Activated CD4-positive, alpha-beta T cell treated with anti-CD3 and anti-CD28 coated beads, Interleukin-2, Interleukin-6, amounts not matched to agents 100 ng/mL and 50 ng/mL, durations not matched to agents 16 hours and 8 hours (primary cell): ENCODE results near the gene RUNX1.

Source experiments
- DNase-seq: peaks from one replicate; pipeline ENCODE4 v3.0.0-alpha.2; 2020

The RUNX1 gene

DNA sequence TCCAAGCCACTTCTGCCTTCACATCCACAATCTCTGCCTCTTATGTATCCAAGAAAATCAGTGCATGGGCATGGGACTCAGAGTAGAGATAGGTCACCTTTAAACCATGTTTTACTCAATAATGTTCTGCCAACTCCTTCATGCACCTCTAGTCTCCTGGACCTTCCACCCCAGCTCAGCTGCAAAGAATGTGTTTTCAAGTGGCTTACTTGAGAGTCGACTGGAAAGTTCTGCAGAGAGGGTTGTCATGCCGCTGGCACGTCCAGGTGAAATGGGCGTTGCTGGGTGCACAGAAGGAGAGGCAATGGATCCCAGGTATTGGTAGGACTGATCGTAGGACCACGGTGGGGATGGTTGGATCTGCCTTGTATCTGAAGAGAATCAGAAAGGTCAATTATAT, 250.0 kb downstream of the RUNX1 start:
- no peak for DNase-seq

DNA sequence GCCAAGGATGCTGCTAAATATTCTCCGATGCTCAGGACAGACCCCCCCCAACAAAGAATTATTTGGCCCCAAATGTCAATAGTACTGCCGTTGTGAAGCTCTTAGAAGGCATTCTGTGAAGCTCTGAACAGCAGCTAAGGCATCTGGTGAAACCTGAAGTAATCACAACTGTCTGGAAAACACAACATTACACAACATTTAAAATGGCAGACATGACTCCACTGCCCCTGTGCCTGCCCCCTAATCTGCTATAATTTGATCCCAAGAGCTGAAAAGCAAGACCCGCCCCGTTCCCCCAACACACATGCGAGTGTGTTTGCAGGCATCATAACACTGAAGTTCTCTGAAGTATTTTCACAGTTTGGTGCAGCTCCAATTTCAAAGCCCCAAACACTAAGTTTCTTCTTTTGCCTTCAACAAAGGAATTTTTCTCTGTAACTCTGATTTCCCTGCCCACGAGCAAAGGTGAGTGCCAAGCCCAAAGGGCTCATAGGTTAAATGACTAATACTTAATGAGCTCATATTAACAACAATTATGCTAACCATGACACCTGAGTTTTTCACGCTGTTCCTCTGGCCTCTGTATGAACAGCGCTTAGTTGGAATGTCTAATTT, 251.1 kb downstream of the RUNX1 start:
- no peak for DNase-seq

DNA sequence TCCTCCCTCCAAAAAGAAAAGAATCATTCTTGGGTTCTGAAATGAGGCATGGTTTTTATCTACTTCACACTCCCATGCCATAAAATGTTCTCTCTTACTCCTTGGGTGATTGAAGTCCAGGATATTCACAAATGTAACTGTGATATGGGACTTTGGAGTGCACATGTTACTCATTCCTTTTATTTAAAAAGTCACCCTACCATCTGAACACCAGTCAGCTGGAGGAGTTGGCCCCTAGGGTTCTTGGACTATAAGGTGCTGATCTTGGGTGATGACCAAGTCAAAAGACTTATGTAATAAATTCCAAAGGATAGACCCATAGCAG, 251.9 kb downstream of the RUNX1 start:
- no peak for DNase-seq

DNA sequence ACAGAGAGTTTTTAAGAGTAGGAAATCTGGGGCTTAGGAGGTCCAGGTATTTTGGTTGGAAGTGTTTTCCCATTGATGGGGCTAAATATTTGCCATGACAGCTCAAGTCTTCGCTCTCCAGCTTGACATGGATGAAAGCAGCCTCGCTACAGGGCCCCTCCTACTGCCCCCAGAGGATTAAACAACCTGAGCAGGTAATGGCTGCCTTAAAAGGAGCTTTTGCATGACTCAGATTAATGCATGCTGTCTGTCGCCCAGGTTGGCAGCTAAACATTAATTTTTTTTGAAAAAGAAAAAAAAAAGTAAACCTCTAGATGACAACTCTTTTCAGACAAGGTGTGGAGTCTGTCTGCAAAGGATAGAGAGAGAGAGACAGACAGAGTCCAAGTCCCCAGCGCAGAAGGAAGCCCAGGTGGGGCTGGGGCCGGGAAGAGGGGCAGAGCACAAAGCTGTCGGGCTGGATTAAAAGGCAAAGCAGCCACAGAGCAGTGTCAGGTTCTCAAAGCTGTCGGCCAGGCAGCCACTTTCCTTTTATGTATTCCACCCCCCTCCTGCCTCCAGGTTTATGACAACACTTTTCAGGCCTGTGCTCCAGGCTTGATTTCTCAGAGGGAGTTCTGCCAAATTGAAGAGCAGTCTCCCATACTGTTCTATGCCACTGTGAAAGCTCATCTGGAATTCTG, 252.4 kb downstream of the RUNX1 start:
- no peak for DNase-seq

DNA sequence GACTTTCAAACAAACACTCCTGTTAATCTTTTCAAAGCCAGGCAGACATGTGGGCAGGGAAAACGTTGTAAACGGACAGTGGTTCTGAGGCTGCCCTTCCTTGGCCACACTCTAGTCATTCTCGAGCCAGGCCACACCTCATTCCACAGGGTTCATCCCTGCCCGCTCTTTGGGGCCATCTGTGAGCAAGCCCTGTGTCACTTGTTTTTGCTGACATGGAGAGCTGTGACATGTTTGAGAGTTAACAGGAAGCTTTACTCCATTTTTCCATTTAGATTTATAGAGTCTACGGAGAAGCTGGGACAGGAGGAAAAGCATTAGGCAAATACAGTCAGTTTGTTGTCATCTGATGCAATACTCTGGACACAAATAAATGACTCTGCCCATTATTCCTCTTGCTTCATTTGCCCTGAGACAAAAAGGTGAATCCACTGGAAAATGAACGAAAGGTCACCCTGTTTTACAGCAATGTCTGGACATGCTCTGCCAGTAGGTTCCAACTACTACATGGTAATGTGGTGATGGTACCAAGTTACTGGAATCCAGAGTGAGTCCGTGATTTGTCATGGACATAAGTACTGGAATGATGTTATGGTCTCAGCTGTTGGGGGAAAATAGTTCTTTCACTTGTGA, 253.4 kb downstream of the RUNX1 start:
- no peak for DNase-seq

DNA sequence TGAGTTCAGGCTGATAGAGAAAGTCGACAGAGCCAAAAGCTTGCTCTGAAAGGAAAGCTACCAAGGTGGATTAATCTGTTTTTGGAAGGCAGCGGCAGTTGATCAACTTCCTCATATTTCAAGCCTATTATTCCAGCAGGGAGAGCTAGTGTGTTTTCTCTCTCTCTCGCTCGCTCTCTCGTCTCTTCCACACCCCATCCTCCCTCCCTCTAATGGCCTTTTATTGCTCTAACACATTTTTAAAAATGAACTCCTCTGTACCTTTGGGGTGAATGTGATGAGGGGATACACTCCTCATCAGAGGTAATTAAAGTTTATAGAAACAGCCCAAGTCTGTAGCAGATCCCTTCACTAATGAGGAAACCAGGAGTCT, 253.9 kb downstream of the RUNX1 start:
- no peak for DNase-seq

DNA sequence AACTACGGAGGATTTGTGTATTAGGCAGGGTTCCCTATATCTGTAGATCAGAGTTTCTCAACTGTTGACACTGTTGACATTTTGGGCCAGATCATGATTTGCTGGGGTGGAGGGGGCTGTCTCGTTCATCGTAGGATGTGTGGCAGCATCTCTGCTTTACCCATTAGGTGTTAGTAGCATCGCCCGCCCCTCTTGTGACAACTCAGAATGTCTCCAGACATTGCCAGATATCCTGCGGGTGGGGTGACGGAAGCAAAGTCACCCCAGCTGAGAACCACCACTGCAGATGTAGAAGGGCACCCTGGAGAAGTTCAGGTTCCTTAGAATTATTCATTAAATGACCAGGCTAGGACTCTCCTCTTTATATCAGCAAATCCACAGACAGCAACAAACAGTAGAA, 254.4 kb downstream of the RUNX1 start:
- DNase-seq, result no peak

DNA sequence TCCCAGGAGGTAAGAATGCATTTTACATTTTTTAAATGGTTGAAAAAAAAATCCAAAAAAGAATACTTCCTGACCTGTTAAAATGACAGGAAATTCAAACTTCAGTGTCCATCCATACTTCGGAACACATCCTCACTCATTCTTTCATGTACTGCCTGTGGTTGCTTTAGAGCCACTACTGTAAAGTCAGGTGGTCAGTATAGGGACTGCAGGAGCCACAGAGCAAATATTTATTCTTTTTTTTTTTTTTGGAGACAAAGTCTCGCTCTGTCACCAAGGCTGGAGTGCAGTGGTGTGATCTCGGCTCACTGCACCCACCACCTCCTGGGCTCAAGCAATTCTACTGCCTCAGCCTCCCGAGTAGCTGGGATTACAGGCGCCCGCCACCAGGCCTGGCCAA, 255.6 kb downstream of the RUNX1 start:
- no peak for DNase-seq

DNA sequence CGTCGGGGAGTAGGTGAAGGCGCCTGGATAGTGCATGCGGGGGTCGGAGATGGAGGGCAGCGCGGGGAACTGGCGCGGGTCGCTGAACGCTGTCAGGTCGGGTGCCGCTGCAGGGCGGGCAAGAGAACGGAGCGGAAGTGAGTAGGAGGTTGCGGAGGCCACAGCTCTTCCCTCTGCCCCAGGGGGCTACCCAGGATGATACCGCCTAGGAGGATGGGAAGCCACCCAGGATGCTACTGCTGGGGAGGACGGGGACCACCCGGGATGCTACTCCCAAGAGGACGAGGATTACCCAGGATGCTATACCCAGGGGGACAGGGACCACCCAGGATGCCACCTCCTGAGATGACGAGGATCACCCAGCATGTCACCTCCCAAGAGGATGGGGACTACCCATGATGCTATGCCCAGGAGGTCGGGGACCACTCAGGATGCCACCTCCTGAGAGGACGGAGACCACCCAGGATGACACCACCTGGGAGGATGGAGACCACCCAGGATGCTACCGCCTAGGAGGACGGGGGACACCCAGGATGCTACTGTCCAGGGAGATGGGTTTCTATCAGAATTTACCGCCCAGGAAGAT, 256.5 kb downstream of the RUNX1 start:
- DNase-seq, result no peak

DNA sequence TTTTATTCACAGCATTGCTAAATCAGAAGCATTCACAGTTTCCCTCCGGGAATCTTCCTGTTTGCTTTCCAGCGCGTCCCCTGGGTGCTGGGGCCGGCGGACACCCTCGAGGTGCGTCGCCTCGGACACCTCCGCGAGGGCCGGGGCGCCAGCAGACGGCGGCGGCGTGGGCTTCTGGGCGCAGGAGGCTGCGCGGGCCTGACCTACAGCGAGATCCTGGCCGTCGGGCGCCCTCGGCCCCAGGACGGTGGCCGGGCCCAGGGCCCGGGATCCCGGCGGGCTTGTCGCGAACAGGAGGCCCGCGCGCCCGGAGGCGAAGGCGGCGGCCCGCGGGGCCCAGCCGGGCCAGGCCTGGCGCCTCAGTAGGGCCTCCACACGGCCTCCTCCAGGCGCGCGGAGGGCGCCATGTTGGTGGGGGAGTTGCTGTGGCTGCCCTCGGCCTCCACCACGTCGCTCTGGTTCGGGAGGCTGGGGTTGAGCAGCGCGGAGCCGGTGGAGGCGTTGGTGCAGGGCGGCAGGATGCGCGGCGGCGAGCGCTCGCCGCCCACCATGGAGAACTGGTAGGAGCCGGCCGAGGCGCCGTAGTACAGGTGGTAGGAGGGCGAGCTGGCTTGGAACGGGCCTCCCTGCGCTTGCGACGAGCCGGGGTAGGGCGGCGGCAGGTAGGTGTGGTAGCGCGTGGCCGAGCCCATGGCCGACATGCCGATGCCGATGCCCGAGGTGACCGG, 257.2 kb downstream of the RUNX1 start:
- no peak for DNase-seq

DNA sequence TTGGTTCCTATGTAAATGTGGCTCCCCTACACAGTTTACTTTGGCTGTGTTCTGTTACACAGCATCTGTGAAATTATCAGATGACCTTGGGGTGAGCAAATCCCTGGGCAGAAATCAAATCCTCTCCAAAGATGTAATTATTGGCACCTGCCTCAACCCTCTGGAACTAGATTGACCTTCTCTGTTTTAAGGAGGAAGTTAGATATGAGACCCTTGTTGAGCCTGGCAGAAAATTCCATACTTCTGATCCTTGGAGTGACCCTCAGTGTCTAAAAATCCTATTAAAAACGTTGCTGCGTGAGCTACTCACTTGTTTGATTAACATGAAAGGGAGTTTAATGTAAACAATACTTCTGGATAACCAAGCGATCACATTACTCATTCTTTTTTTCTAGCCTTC, 258.3 kb downstream of the RUNX1 start:
- DNase-seq, result no peak

DNA sequence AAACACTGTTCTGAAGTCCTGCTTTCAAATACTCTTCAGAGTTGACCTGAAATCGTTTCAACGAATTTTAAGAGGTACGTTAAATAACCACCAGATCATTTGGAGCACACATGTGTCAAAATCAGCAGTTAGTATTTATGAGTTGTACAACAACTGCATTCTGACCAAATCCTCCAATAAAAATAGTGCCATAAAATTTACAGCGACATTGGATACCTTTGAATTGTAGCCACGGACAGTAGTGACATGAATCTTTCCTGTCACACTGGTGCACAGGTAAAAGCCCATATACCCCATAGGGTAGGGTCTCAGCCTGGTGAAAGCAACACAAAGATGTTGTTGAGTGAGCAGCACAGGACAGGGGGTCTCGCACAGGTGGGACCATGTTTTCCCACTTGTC, 258.8 kb downstream of the RUNX1 start:
- no peak for DNase-seq

DNA sequence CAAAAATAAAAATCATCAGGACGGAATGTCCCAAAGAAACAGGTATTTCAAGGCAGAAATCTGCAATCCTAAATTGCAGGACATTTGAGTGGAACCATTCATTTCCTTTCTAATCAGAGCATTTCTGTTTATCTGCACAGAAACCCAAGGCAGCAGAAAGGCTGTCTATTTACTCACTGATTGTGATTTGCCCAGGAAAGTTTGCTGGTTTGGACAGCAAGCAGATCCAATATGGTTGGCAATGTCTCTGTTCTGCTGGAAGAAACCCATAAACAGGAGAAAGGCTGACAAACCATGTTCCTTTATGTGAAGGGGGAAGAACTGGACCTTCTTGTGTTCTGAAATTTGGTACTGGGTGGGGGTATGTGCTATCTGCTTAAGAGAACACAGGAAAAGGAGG, 260.2 kb downstream of the RUNX1 start:
- no peak for DNase-seq

DNA sequence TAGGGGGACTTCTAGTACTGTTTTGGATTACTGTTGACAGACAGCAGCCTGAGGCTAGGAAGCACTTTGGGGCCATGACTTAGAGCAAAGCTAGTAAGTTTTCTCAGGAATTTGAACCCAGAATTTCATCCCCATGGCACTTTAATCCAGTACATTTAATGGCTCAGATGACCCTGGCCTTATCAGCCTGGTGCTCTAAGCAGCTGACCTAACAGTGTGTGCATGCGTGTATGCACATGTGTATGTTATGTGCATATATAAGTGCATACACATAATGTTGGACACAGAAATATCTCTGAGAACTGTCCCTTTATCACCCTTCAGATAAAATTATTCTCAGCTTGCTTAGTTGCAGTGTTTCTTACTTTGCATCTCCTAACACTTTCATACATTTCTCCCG, 265.3 kb downstream of the RUNX1 start:
- DNase-seq, result no peak

DNA sequence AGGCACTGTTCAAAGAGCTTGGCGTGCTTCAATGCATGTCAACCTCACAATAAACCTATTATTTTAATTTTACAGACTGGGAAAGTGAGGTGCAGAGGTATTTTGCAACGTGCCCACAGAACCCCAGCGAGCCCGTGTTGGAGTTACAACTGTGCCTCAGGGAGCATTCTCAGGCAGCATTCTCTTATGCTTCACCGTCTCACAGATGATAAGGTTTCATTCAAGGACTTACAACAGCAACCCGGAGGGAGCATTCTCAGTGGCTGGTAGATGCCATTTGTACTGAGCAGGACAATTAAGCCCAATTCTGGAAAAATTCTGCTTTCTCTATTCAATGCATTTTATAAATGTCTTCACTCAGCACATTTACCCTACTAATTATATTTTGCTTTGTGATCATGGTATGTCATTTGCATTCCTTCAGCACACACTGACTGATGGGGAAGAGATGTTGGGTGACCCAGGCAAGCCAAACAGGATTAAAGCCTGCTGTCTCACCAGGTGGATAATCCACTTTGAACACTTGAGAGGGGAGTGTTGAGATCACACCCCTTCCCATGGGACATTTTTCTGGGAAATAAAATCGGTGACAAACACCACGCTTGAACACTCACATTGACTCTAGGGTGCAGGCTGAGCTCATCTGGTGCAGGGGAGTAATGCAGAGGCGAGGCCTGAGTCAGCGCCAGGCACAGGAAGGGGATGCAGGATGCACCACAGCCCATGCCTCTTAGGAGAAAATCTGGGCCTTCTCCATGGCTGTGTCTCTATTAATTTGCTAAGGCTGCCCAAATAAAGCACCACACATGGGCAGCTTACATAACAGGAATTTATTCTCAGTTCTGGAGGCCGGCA, 266.4 kb downstream of the RUNX1 start:
- DNase-seq, result no peak

DNA sequence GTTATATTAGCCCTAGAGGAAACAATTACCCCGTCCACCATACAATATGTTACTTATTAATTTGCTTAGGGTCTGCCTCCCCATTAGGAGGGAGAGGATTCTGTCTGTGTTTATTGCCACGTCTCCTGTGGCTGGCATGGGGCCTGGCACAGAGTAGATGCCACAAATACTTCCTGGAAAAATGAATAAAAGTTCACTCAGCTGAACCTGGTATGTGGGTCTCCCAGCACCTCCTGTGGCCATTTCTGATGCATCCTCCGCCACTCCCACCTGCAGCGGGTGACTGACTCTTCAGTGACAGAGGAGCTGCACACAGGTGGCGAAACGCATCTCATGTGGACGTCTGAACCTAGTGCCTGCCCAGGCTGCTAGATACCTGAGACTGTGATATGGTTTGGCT, 267.6 kb downstream of the RUNX1 start:
- no peak for DNase-seq

DNA sequence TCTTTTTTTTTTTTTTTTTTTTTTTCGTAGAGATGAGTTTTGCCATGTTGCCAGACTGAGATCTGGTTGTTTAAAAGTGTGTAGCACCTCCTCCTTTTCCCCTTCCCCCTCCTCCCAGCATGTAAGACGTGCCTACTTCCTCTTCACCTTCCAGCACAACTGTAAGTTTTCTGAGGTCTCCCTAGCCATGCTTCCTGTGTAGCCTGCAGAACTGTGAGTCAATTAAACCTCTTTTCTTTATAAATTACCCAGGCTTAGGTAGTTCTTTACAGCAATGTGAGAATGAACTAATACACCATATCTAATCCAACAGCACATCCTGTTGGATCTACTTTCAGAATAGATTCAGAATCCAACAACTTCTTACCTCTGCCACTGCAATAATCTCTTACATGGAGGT, 269.2 kb downstream of the RUNX1 start:
- no peak for DNase-seq

DNA sequence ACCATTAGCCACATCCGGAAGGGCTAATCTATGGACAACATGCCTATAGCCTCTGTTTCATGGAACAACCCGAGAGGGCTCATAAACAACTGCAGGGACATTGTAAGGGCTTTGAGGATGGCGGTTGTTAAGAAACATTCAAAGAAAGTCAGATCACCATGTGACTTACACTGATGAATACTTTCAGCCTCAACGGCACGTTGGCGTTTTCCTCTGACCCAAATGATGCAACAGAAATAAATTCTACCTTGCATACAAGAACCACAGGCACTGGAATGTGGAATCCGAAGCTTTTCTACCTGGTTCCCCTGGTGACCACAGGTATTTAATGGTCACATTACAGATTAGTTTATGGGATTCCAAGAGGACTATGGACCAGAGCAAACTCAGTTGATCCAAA, 273.3 kb downstream of the RUNX1 start:
- DNase-seq, result no peak

DNA sequence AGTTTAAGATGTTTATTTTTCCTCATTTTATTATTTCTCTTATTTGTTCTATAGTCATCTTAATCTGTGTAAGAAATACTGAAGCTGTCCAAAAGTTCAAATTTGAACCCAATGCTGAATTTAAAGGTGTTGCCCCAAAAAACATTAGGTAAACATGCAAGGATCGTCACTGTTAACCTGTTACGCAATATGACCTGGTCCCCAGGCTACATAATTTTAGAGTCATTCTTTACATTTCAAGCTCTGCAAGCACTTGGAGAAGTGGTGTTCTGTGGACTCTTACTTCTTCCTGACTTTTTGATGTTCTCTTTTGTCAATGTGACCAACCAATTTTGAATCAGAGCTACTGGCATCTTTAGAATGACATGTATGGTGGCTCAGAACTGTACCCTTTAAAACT, 274.4 kb downstream of the RUNX1 start:
- no peak for DNase-seq

DNA sequence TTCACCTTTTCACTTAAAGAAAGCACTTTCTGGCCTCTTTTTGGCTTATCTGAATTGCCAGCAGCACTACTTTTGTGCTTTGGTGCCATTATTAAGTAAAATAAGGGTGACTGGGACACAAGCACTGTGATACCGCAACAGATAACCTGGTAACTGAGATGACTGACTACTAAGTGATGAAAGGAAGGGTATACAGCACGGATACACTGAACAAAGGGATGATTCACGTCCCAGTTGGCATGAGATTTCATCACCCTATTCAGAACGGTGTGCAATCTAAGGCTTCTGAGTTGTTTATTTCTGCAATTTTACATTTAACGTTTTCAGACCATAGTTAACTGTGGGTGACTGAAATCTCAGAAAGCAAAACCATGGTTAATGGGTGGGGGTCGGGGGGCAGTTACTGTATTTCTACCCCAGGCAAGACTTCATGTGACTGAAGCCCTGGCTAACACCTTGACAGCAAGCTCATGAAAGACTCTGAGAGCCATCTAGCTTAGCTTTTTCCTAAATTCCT, 277.5 kb downstream of the RUNX1 start:
- no peak for DNase-seq

DNA sequence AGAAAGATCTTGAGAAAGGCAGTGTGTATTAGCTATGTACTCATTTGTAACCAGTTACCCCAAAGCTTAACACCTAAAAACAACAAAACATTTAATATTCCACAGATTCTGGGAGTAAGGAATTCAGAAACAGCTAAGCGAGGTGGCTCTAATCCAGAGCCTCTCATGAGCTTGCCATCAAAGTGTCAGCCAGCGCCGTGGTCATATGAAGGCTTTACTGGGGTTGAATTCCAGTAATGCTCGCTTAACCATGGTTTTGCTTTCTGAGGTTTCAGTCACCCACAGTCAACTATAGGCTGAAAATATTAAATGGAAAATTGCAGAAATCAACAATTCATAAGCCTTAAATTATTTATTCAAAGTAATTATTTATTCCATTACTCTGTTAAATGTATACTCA, 278.5 kb downstream of the RUNX1 start:
- no peak for DNase-seq

DNA sequence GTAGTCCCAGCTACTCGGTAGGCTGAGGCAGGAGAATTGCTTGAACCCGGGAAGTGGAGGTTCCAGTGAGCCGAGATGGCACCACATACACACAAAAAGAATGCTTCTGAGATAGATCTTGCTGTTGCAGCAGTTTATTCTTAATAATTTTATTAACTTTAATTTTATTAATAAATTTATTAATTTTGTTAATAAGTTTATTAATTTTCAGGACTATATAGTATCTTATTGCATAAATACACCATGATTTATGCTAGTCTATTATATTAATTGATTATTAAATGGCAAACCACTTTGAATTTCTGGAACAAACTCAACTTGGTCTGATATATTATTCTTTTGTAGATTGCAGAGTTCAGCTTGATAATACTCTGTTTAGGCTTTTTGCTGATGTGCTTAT, 280.8 kb downstream of the RUNX1 start:
- DNase-seq, result no peak

DNA sequence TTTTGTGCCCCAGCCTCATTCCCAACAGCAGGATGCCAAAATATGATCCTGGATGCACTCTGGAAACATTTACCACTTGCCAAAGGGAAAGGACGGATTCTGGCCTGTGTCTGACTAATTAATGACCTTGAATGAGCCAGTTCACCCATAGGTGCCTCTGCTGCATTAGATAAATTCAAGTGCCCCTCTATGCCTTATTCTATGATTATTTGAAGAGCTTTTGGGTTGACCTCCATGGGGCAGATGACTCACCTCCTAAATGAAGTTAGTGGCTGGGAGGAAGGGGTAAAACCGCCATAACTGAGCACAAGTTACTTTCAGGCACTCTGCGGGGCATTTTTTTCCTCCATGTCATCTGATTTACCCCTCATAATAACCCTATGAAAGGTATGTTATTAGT, 282.2 kb downstream of the RUNX1 start:
- DNase-seq, result no peak
